Brain microvascular endothelial cell (primary cell): ENCODE data around the gene GFRA1.

ENCODE experiments used
- DNase-seq: peaks from one replicate; pipeline ENCODE4 v3.0.0-alpha.2; 2020
- H3K27ac ChIP-seq: fragments of 250-450 bp; sonication (Bioruptor Pico); 2 replicates; pipeline ENCODE4 v1.5.1; 2020; ENCODE audit warnings: mild to moderate bottlenecking, moderate library complexity
- H3K27me3 ChIP-seq: fragments of 250-450 bp; sonication (Bioruptor Pico); replicated peaks from 2 replicates; pipeline ENCODE4 v1.5.1; 2020; ENCODE audit warnings: mild to moderate bottlenecking
- H3K36me3 ChIP-seq: fragments of 250-450 bp; sonication (Bioruptor Pico); replicated peaks from 2 replicates; pipeline ENCODE4 v1.5.1; 2020; ENCODE audit warnings: mild to moderate bottlenecking
- H3K4me3 ChIP-seq: 2 replicates; pipeline ENCODE4 v1.5.1; 2011; ENCODE audit warnings: low read depth, mild to moderate bottlenecking, control low read depth, low read length, moderate library complexity
- CTCF ChIP-seq: IDR thresholded peaks from 2 replicates; pipeline ENCODE4 v1.5.1; 2011; ENCODE audit warnings: low read depth, mild to moderate bottlenecking, moderate library complexity, low read length, control low read depth, inconsistent platforms; ENCODE audit errors: missing control alignments
- in situ Hi-C: cut with HindIII; loops from 2 replicates; pipeline ENCODE4 v1.10.0; 2017; ENCODE audit warnings: low sequenced_read_pairs, low pct_ligation_motif_present

GFRA1 gene

GRCh38 chr10:116307455-116307854 is 34.4 kb upstream of the GFRA1 start:
- no peak for TF ChIP-seq CTCF
- Histone ChIP-seq H3K27ac (no peak overlapping the region), H3K4me3 (no peak overlapping the region), H3K36me3 (no peaks in the 10 kb centered on the region), H3K27me3 (no peaks in the 10 kb centered on the region)
- in situ Hi-C loops, result no loop called here
- DNase-seq, result no peak

- Histone ChIP-seq H3K4me3 (no peak overlapping the region), H3K36me3 (no peaks in the 10 kb centered on the region), H3K27me3 (no peaks in the 10 kb centered on the region), H3K27ac (no peak overlapping the region)
- DNase-seq, result no peak
- TF ChIP-seq CTCF, result no peak
- in situ Hi-C loops, result no loop called here
Observed at GRCh38 chr10:116306847-116307246, 33.8 kb upstream of the GFRA1 start.

GRCh38 chr10:116304923-116305322 is 31.9 kb upstream of the GFRA1 start:
- Histone ChIP-seq H3K27ac (no peak overlapping the region), H3K4me3 (no peak overlapping the region), H3K36me3 (no peaks in the 10 kb centered on the region), H3K27me3 (no peaks in the 10 kb centered on the region)
- TF ChIP-seq CTCF, result no peak
- in situ Hi-C loops, result no loop called here
- no peak for DNase-seq

GRCh38 chr10:116300542-116300941 is 27.5 kb upstream of the GFRA1 start:
- no peak for TF ChIP-seq CTCF
- H3K27me3 ChIP-seq, result no peaks in the 10 kb centered on the region
- H3K4me3 ChIP-seq, result no peak overlapping the region
- no peaks in the 10 kb centered on the region for H3K36me3 ChIP-seq
- DNase-seq, result no peak
- in situ Hi-C loops, result no loop called here
- no peak overlapping the region for H3K27ac ChIP-seq

- in situ Hi-C loops, result no loop called here
- DNase-seq, result no peak
- H3K4me3 ChIP-seq, result no peak overlapping the region
Observed at GRCh38 chr10:116298586-116298985, 25.6 kb upstream of the GFRA1 start.

More at GRCh38 chr10:116298586-116298985, 25.6 kb upstream of the GFRA1 start:
- Histone ChIP-seq H3K36me3 (no peaks in the 10 kb centered on the region), H3K27me3 (no peaks in the 10 kb centered on the region), H3K27ac (no peak overlapping the region)
- TF ChIP-seq CTCF, result no peak
